K562 (cell line): ENCODE data around the gene COPB2. TPM values are rescaled to one million over a fixed set of nuclear protein-coding genes. Genes with fewer than 3 reads are reported as not detected.

Experiments used
- ATAC-seq: fragments of 200-7000 bp; cut with Tn5 transposase; 3 replicates; pipeline ENCODE4 v1.9.1; 2020; ENCODE audit warnings: moderate library complexity
- BruUV-seq: library from RNA; stranded (reverse); fragments of 400-500 nt; replicated peaks from 2 replicates; lab custom pipeline; 2021; lab: Mats Ljungman, UMichigan
- CTCF ChIA-PET: fragments of 300-600 bp; formaldehyde crosslinking; extraction: SDS; loops from one replicate; lab custom pipeline; 2021; ENCODE audit warnings: low intra/inter-chr PET ratio; lab: Yijun Ruan, JAX
- POLR2A ChIA-PET: fragments of 300-600, 350-650 bp; sonication (Branson Sonifier 250); formaldehyde crosslinking; extraction: SDS; loops from one replicate; lab custom pipeline; 2021; ENCODE audit warnings: antibody characterized with exemption, inconsistent platforms; lab: Yijun Ruan, JAX
- DNase-seq, 4 experiments: peaks; one replicate each; pipeline versions ENCODE4 v3.0.0 to v3.0.0-alpha.2; 2011 to 2018; ENCODE audit warnings: low spot score in 3 of 4, mixed read lengths in 3 of 4; ENCODE audit errors: extremely low read depth in 1 of 4
- FAIRE-seq: peaks from 2 replicates; lab custom pipeline; 2011; peaks lifted over from hg19 to GRCh38; lab: Jason Lieb, UNC
- H2AFZ ChIP-seq: 2 replicates; pipeline ENCODE4 v1.6.0; 2011; ENCODE audit warnings: low read depth, low read length, control low read depth, inconsistent platforms
- H3K27ac ChIP-seq: fragments of 200-600 bp; 3 replicates; pipeline ENCODE4 v1.8.0; 2011; ENCODE audit warnings: low read depth, mild to moderate bottlenecking, control low read depth, inconsistent platforms, low read length, moderate library complexity, mixed read lengths; ENCODE audit errors: extremely low read depth
- H3K27me3 ChIP-seq, 2 experiments: fragments of 300-600 bp in 1 of 2; 2 replicates in 1 of 2; 3 replicates in 1 of 2; pipeline versions ENCODE4 v1.6.0 to v1.8.0; 2011; ENCODE audit warnings: inconsistent platforms in 2 of 2, low read length in 2 of 2, mild to moderate bottlenecking in 1 of 2, mixed read lengths in 1 of 2, moderate library complexity in 1 of 2; ENCODE audit not compliant: control insufficient read depth in 2 of 2, insufficient read depth in 2 of 2
- H3K36me3 ChIP-seq: fragments of 300-600 bp; 3 replicates; pipeline ENCODE4 v1.8.0; 2011; ENCODE audit warnings: mild to moderate bottlenecking, low read length, inconsistent platforms; ENCODE audit not compliant: control insufficient read depth, insufficient read depth
- H3K4me1 ChIP-seq, 2 experiments: fragments of 200-600 bp in 1 of 2; replicated peaks in 1 of 2; 2 replicates in 1 of 2; 3 replicates in 1 of 2; pipeline versions ENCODE4 v1.5.1 to v1.8.0; 2011; ENCODE audit warnings: inconsistent platforms in 2 of 2, low read length in 2 of 2, mild to moderate bottlenecking in 1 of 2, mixed read lengths in 1 of 2, moderate library complexity in 1 of 2; ENCODE audit not compliant: control insufficient read depth in 2 of 2, insufficient read depth in 2 of 2
- H3K4me2 ChIP-seq: 2 replicates; pipeline ENCODE4 v1.6.1; 2011; ENCODE audit warnings: low read length, control low read depth, inconsistent platforms, mixed read lengths; ENCODE audit not compliant: insufficient read depth
- H3K4me3 ChIP-seq: fragments of 200-600 bp; sonication (generic), shearing (Covaris generic); 2 replicates; pipeline ENCODE4 v1.5.1; 2016; ENCODE audit warnings: control low read depth, inconsistent platforms
- H3K79me2 ChIP-seq: fragments of 200-600 bp; 3 replicates; pipeline ENCODE4 v1.8.0; 2011; ENCODE audit warnings: low read length, inconsistent platforms; ENCODE audit not compliant: control insufficient read depth, insufficient read depth
- H3K9ac ChIP-seq, 2 experiments: 2 replicates each; pipeline versions ENCODE4 v1.6.0 to v1.6.1; 2011; ENCODE audit warnings: low read depth in 2 of 2, low read length in 2 of 2, control low read depth in 1 of 2, inconsistent platforms in 1 of 2, mild to moderate bottlenecking in 1 of 2, mixed read lengths in 1 of 2; ENCODE audit not compliant: insufficient read depth in 1 of 2
- H3K9me1 ChIP-seq: one replicate; pipeline ENCODE4 v1.6.0; 2011; ENCODE audit warnings: inconsistent platforms, mild to moderate bottlenecking, low read length, moderate library complexity; ENCODE audit not compliant: control insufficient read depth, insufficient read depth
- H3K9me3 ChIP-seq: replicated peaks from 2 replicates; pipeline ENCODE4 v1.5.1; 2011; ENCODE audit warnings: low read depth, low read length, inconsistent platforms; ENCODE audit not compliant: control insufficient read depth, insufficient read depth
- H4K20me1 ChIP-seq: replicated peaks from 2 replicates; pipeline ENCODE4 v1.6.1; 2011; ENCODE audit warnings: low read length, inconsistent platforms, mixed read lengths; ENCODE audit not compliant: control insufficient read depth, insufficient read depth
- CEBPB ChIP-seq: fragments of 450-650 bp; IDR thresholded peaks from 2 replicates; pipeline ENCODE4 v1.6.1; 2016; ENCODE audit warnings: missing genetic modification characterization, missing compliant biosample characterization
- ID3 ChIP-seq, 2 experiments: fragments of 250-450 bp in 1 of 2; fragments of 450-650 bp in 1 of 2; sonication (Bioruptor Pico) in 1 of 2; IDR thresholded peaks; 2 replicates each; pipeline versions ENCODE4 v1.6.1 to v1.8.0; 2016 to 2021; ENCODE audit warnings: mild to moderate bottlenecking in 2 of 2, moderate library complexity in 2 of 2, missing compliant biosample characterization in 1 of 2, missing genetic modification characterization in 1 of 2
- KAT8 ChIP-seq: fragments of 450-650 bp; IDR thresholded peaks from 2 replicates; pipeline ENCODE4 v1.6.1; 2016; ENCODE audit warnings: low read depth, mild to moderate bottlenecking
- NR2C1 ChIP-seq, 2 experiments: fragments of 450-650 bp; IDR thresholded peaks; 2 replicates each; pipeline ENCODE4 v1.6.1; 2017; ENCODE audit warnings: mild to moderate bottlenecking in 2 of 2, antibody characterized with exemption in 1 of 2, inconsistent platforms in 1 of 2, missing compliant biosample characterization in 1 of 2, missing genetic modification characterization in 1 of 2
- POLR2AphosphoS5 ChIP-seq: IDR thresholded peaks from 2 replicates; pipeline ENCODE4 v1.6.1; 2011; ENCODE audit warnings: mild to moderate bottlenecking, low read depth, low read length, moderate library complexity; ENCODE audit not compliant: control insufficient read depth, insufficient read depth
- RAD21 ChIP-seq, 2 experiments: fragments of 250-450 bp in 1 of 2; fragments of 450-650 bp in 1 of 2; sonication (Bioruptor Pico) in 1 of 2; formaldehyde crosslinking in 1 of 2; IDR thresholded peaks in 1 of 2; conservative IDR thresholded peaks in 1 of 2; 2 replicates each; pipeline versions ENCODE4 v1.4.0 to v1.8.0; 2020 to 2022; ENCODE audit warnings: mild to moderate bottlenecking in 2 of 2, moderate library complexity in 1 of 2
- SMC3 ChIP-seq: conservative IDR thresholded peaks from 2 replicates; pipeline ENCODE4 v1.6.1; 2011; ENCODE audit warnings: low read depth, low read length, improper control_type of control experiment; ENCODE audit not compliant: insufficient read depth
- ZKSCAN3 ChIP-seq: fragments of 250-450 bp; sonication (Bioruptor Pico); IDR thresholded peaks from 2 replicates; pipeline ENCODE4 v1.4.0; 2020
- WGBS: fragments of 100-300 bp; shearing (Covaris generic); methylation state at CpG from one replicate; pipeline ENCODE4 v1.1.6; 2016; ENCODE audit warnings: low coverage, mixed read lengths; ENCODE audit not compliant: insufficient coverage; ENCODE audit errors: missing lambda C conversion rate; 5-methylcytosine and 5-hydroxymethylcytosine counted together
- in situ Hi-C: fragments of 300-500 bp; cut with MboI; formaldehyde crosslinking; loops from 4 replicates; pipeline ENCODE4 v1.15.0; 2018; ENCODE audit warnings: inconsistent platforms, mixed read lengths
- intact Hi-C: fragments of 100-400 bp; cut with micrococcal nuclease; formaldehyde crosslinking; loops from 2 replicates; pipeline ENCODE4 v1.14.2; 2022
- polyA plus RNA-seq, 8 experiments: library from polyadenylated mRNA; depleted of rRNA in 4 of 8; stranded (reverse) in 5 of 8; unstranded in 3 of 8; fragments of >200 nt; fragmentation: Nextera tagmentation in 2 of 8; fragmentation: Illumina TruSeq in 1 of 8; extraction: Ambion mirVana in 2 of 8; extraction: Trizol in 1 of 8; gene quantifications; 2 replicates each; pipeline versions ENCODE4 v1.2.1 to v1.2.3, GENCODE V29; 2011 to 2014; ENCODE audit warnings: inconsistent platforms in 1 of 8, missing spikeins in 1 of 8
- total RNA-seq, 7 experiments: library from RNA; depleted of rRNA in 6 of 7; stranded (reverse); fragments of >200 nt in 6 of 7; fragmentation: Illumina TruSeq in 2 of 7; extraction: Trizol in 2 of 7; gene quantifications; 2 replicates each; pipeline versions ENCODE4 v1.2.1 to v1.2.3, GENCODE V29; 2011 to 2021; ENCODE audit warnings: low replicate concordance in 1 of 7
- TF ChIP-seq, protein P1 (sequence below), 2 experiments: fragments of 450-650 bp; formaldehyde crosslinking in 1 of 2; IDR thresholded peaks; 2 replicates each; pipeline versions ENCODE4 v1.4.0 to v1.6.1; 2014 to 2020; ENCODE audit warnings: mild to moderate bottlenecking in 2 of 2, borderline replicate concordance in 1 of 2, low read depth in 1 of 2

The COPB2 gene
- total and polyA plus RNA-seq, 9 of the 15 experiments (the other 6 are each of a cell fraction or from before 2014, with no cell fraction given): 64.3 to 189 (median 130) TPM

DNA sequence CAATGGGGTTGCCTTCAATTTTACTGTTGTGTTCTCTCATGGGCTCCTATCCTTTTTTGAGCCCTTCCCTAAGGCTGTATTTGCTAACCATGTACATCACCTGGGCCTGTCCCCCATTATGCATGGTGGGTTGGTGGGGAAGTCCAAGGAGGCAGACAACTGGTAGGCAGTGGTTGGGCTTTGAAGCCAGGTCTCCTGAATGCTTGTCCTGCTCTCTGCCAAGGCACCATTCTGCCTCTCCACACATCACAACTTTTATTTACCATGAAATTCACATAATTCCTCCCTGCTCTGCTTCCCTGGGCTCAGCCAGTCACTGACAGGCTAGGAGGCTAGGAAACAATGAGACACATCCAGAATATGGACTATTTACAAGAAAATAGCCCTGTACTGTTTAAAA is 41.0 kb upstream of the COPB2 start (continued):
- no peak for TF ChIP-seq ID3 (CRISPR knock-in tag; IDR thresholded peaks at IDR 0.05)
- no peak for TF ChIP-seq ID3 (tag; IDR thresholded peaks at IDR 0.05)
- TF ChIP-seq NR2C1 (IDR thresholded peaks at IDR 0.05): no peak
- no peak for TF ChIP-seq NR2C1 (tag; IDR thresholded peaks at IDR 0.05)

DNA sequence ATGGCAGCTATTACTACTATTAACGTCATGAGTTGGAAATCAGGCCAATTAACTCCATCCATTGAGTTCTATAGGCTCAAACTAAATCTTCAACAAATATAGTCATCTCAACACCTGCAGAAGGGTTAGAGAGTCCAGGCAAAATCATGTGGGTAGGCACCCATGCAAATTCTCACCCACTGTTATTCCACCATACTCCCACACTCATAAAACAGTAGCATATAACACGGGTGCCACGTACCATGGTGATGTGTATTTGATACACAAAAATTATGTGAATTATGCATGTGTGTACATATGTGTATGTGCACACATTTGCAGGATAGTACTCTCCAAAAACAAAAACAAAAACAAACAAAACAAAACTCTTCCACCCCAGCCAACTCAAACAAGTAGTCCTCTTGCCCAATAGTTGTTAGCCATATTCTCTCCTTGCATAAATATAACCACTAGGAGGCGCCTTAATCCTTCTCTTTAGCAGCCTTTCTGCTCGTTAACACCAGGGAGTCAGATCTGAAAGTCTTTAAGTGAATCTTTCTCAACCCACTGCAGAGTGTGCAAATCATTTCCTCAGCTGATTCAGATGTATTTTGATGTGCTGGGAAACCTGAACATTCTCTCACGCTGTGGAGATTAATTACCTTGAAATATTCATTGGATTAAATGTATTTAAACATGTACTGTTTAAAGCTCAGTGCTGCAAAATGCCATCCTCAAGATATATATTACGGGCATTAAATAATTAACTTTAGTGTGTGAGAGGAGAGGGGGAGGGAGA is 38.0 kb upstream of the COPB2 start:
- no peak overlapping the region for H3K27ac ChIP-seq
- DNase-seq: peak; percentile 69 to 72 (median 70)
- no peak overlapping the region for H3K9ac ChIP-seq
- H3K4me2 ChIP-seq: no peak overlapping the region
- H3K4me1 ChIP-seq: no peaks in the 10 kb centered on the region
- H3K36me3 ChIP-seq: no peaks in the 10 kb centered on the region
- intact Hi-C loops: loop anchor here (1.0 to 10.0 kb wide), 4 partner anchors 93 to 627 kb away; partner anchors contain the start of gene CLSTN2
- H3K9me1 ChIP-seq: no peaks in the 10 kb centered on the region
- H3K4me3 ChIP-seq: no peak overlapping the region
- POLR2A ChIA-PET: no interaction called here
- no peaks in the 10 kb centered on the region for H3K27me3 ChIP-seq
- WGBS: 45% methylated on average over 7 of the region's 7 CpGs
- ATAC-seq: peak; percentile 96
- H4K20me1 ChIP-seq: no peaks in the 10 kb centered on the region
- no peaks in the 10 kb centered on the region for H3K79me2 ChIP-seq
- no TSS peak for BruUV-seq
- H3K9me3 ChIP-seq: no peaks in the 10 kb centered on the region
- in situ Hi-C loops: no loop called here
- CTCF ChIA-PET: interaction anchor here (0.6 to 1.8 kb wide), 4 partner anchors 133 to 1437 kb away, joined by 3 to 12 read pairs (median 3); no protein-coding TSS in a partner anchor
- FAIRE-seq: peak; percentile 89
- H2AFZ ChIP-seq: no peak overlapping the region
- TF ChIP-seq, protein P1, sequence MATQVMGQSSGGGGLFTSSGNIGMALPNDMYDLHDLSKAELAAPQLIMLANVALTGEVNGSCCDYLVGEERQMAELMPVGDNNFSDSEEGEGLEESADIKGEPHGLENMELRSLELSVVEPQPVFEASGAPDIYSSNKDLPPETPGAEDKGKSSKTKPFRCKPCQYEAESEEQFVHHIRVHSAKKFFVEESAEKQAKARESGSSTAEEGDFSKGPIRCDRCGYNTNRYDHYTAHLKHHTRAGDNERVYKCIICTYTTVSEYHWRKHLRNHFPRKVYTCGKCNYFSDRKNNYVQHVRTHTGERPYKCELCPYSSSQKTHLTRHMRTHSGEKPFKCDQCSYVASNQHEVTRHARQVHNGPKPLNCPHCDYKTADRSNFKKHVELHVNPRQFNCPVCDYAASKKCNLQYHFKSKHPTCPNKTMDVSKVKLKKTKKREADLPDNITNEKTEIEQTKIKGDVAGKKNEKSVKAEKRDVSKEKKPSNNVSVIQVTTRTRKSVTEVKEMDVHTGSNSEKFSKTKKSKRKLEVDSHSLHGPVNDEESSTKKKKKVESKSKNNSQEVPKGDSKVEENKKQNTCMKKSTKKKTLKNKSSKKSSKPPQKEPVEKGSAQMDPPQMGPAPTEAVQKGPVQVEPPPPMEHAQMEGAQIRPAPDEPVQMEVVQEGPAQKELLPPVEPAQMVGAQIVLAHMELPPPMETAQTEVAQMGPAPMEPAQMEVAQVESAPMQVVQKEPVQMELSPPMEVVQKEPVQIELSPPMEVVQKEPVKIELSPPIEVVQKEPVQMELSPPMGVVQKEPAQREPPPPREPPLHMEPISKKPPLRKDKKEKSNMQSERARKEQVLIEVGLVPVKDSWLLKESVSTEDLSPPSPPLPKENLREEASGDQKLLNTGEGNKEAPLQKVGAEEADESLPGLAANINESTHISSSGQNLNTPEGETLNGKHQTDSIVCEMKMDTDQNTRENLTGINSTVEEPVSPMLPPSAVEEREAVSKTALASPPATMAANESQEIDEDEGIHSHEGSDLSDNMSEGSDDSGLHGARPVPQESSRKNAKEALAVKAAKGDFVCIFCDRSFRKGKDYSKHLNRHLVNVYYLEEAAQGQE (IDR thresholded peaks at IDR 0.05; ENCODE audit: borderline replicate concordance): peak; percentile 53; the same call in 1 of the 2 replicates
- TF ChIP-seq, protein P1 (CRISPR knock-in tag; IDR thresholded peaks at IDR 0.05; ENCODE audit: low read depth): no peak
- peak; percentile 86 to 90 for TF ChIP-seq RAD21 (CRISPR knock-in tag; conservative IDR thresholded peaks at IDR 0.05 in 1 of 2, IDR thresholded peaks at IDR 0.05 in 1 of 2)
- TF ChIP-seq ZKSCAN3 (CRISPR knock-in tag): no peak
- no peak for TF ChIP-seq KAT8
- peak; percentile 60 for TF ChIP-seq SMC3
- TF ChIP-seq POLR2AphosphoS5: no peak
- TF ChIP-seq CEBPB (tag): peak; percentile 96
